ENCODE results near the gene PPARGC1A.

- TF ChIP-seq CTCF (IDR thresholded peaks at IDR 0.05) (no peak), EZH2 (IDR thresholded peaks at IDR 0.05; ENCODE audit: borderline replicate concordance, insufficient read depth, low read depth, low read length, poor library complexity, severe bottlenecking) (no peak)
Measured at GRCh38 chr4:23887989-23888388, 1.9 kb downstream of the PPARGC1A start.

Data from B cell (primary cell).